Caco-2 (cell line): ENCODE results near the gene KHSRP. TPM values are rescaled to one million over a fixed set of nuclear protein-coding genes. Genes with fewer than 3 reads are reported as not detected.
A peak's percentile ranks its signal among the peaks of the same experiment; 100 is the strongest.

Source experiments
- BruUV-seq: library from RNA; stranded (reverse); fragments of 400-500 nt; replicated peaks from 2 replicates; lab custom pipeline; 2021; lab: Mats Ljungman, UMichigan
- CTCF ChIA-PET: fragments of 300-600 bp; sonication (Branson Sonifier 250); formaldehyde crosslinking; loops from one replicate; lab custom pipeline; 2022; ENCODE audit warnings: antibody characterized with exemption; lab: Charles Lee
- POLR2A ChIA-PET: fragments of 300-600 bp; sonication (Branson Sonifier 250); formaldehyde crosslinking; loops from one replicate; lab custom pipeline; 2022; ENCODE audit warnings: antibody characterized with exemption; lab: Charles Lee
- DNase-seq, 2 experiments: peaks; one replicate each; pipeline versions ENCODE4 v3.0.0 to v3.0.0-alpha.2; 2020 to 2022
- H3K27me3 ChIP-seq: replicated peaks from 2 replicates; pipeline ENCODE4 v1.6.0; 2011; ENCODE audit warnings: low read length; ENCODE audit not compliant: control insufficient read depth, insufficient read depth
- H3K36me3 ChIP-seq: 2 replicates; pipeline ENCODE4 v1.5.1; 2011; ENCODE audit warnings: low read length; ENCODE audit not compliant: control insufficient read depth, insufficient read depth
- H3K4me1 ChIP-seq: fragments of 250-450 bp; sonication (Bioruptor Pico); 2 replicates; pipeline ENCODE4 v1.5.1; 2020; ENCODE audit warnings: mild to moderate bottlenecking
- H3K4me3 ChIP-seq: 2 replicates; pipeline ENCODE4 v1.5.1; 2011; ENCODE audit warnings: low read depth, mild to moderate bottlenecking, control low read depth, low read length
- H3K9me3 ChIP-seq: fragments of 250-450 bp; sonication (Bioruptor Pico); 2 replicates; pipeline ENCODE4 v1.5.1; 2020; ENCODE audit warnings: mild to moderate bottlenecking, moderate library complexity
- H3K27ac Mint-ChIP-seq: one replicate; pipeline ENCODE4 v1.8.0; 2022; ENCODE audit warnings: mixed read lengths; ENCODE audit not compliant: unreplicated experiment
- H3K27me3 Mint-ChIP-seq: one replicate; pipeline ENCODE4 v1.8.0; 2022; ENCODE audit warnings: mixed read lengths; ENCODE audit not compliant: insufficient read depth, unreplicated experiment
- H3K36me3 Mint-ChIP-seq: one replicate; pipeline ENCODE4 v1.8.0; 2022; ENCODE audit warnings: mild to moderate bottlenecking, mixed read lengths; ENCODE audit not compliant: insufficient read depth, unreplicated experiment
- H3K4me1 Mint-ChIP-seq: one replicate; pipeline ENCODE4 v1.8.0; 2022; ENCODE audit warnings: low read depth, mixed read lengths; ENCODE audit not compliant: unreplicated experiment
- H3K4me3 Mint-ChIP-seq: one replicate; pipeline ENCODE4 v1.8.0; 2022; ENCODE audit warnings: mild to moderate bottlenecking, moderate library complexity, mixed read lengths; ENCODE audit not compliant: unreplicated experiment
- H3K9me3 Mint-ChIP-seq: one replicate; pipeline ENCODE4 v1.8.0; 2022; ENCODE audit warnings: mixed read lengths; ENCODE audit not compliant: unreplicated experiment
- intact Hi-C: fragments of 100-400 bp; cut with micrococcal nuclease; formaldehyde crosslinking; loops from one replicate; pipeline ENCODE4 v1.10.0; 2022; ENCODE audit not compliant: unreplicated experiment
- total RNA-seq: library from RNA; stranded (reverse); gene quantifications from 2 replicates; pipeline ENCODE4 v1.2.3, GENCODE V29; 2022
- TF ChIP-seq, protein P1 (sequence below), 2 experiments: fragments of 200-600 bp in 1 of 2; IDR thresholded peaks; 1 replicate in 1 of 2; 2 replicates in 1 of 2; pipeline versions ENCODE4 v1.5.1 to v1.8.0; 2011 to 2022; ENCODE audit warnings: antibody characterized with exemption in 1 of 2, control low read depth in 1 of 2, inconsistent platforms in 1 of 2, low read depth in 1 of 2, low read length in 1 of 2, mild to moderate bottlenecking in 1 of 2, moderate library complexity in 1 of 2; ENCODE audit not compliant: insufficient read depth in 1 of 2, severe bottlenecking in 1 of 2, unreplicated experiment in 1 of 2

KHSRP gene
- total RNA-seq, 1 experiment from 2014 or later = 610 TPM

DNA sequence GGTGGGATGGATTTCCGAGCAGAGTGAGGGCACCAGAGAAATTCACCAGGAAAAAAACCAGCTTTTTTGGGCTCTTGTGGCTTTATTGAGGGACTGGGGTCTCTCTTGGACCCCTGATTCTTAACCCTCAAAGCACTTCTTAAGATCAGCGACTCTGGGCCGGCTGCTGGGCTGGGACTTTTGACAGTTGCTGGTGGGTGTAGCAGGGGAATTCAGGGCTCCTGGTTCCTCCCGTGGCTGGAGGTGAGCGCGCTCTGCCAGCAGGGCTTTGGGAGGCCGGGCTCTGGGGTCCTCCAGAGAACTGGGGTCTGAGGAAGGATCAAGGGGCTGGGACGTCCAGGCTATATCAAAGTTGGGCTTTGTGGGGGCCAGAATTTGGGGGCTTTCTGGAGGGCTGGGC, 42.8 kb upstream of the KHSRP start:
- H3K9me3 Mint-ChIP-seq = no peaks in the 10 kb centered on the region
- TF ChIP-seq, protein P1, sequence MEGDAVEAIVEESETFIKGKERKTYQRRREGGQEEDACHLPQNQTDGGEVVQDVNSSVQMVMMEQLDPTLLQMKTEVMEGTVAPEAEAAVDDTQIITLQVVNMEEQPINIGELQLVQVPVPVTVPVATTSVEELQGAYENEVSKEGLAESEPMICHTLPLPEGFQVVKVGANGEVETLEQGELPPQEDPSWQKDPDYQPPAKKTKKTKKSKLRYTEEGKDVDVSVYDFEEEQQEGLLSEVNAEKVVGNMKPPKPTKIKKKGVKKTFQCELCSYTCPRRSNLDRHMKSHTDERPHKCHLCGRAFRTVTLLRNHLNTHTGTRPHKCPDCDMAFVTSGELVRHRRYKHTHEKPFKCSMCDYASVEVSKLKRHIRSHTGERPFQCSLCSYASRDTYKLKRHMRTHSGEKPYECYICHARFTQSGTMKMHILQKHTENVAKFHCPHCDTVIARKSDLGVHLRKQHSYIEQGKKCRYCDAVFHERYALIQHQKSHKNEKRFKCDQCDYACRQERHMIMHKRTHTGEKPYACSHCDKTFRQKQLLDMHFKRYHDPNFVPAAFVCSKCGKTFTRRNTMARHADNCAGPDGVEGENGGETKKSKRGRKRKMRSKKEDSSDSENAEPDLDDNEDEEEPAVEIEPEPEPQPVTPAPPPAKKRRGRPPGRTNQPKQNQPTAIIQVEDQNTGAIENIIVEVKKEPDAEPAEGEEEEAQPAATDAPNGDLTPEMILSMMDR (IDR thresholded peaks at IDR 0.05; ENCODE audit: insufficient read depth in 1 of 2, low read depth in 1 of 2, low read length in 1 of 2, severe bottlenecking in 1 of 2, unreplicated experiment in 1 of 2) = no peak
- no peaks in the 10 kb centered on the region for H3K27me3 Mint-ChIP-seq
- H3K36me3 Mint-ChIP-seq = peaks cover 57% of the 10 kb centered on the region
- H3K4me1 Mint-ChIP-seq = peaks cover 13% of the 10 kb centered on the region
- Histone ChIP-seq H3K27me3 (no peaks in the 10 kb centered on the region), H3K4me1 (no peaks in the 10 kb centered on the region), H3K4me3 (no peak overlapping the region), H3K36me3 (peaks cover 4% of the 10 kb centered on the region), H3K9me3 (no peaks in the 10 kb centered on the region)
- no TSS peak for BruUV-seq
- ChIA-PET CTCF (no interaction called here), POLR2A (interaction anchor here (1.5 kb wide), 1 partner anchor 9 kb away, joined by 6 read pairs; no protein-coding TSS in a partner anchor)
- DNase-seq = no peak
- intact Hi-C loops = no loop called here
- H3K27ac Mint-ChIP-seq = no peak overlapping the region
- no peak overlapping the region for H3K4me3 Mint-ChIP-seq

- Mint-ChIP-seq H3K27me3 (no peaks in the 10 kb centered on the region), H3K27ac (peak overlapping the region; percentile 95), H3K36me3 (peaks cover 57% of the 10 kb centered on the region), H3K4me1 (peaks cover 13% of the 10 kb centered on the region), H3K9me3 (no peaks in the 10 kb centered on the region), H3K4me3 (peak overlapping the region; percentile 24)
- DNase-seq = no peak
- ChIA-PET POLR2A (no interaction called here), CTCF (no interaction called here)
- intact Hi-C loops = no loop called here
- H3K36me3 ChIP-seq = peaks cover 4% of the 10 kb centered on the region
- no peak overlapping the region for H3K4me3 ChIP-seq
- TF ChIP-seq, protein P1 (IDR thresholded peaks at IDR 0.05; ENCODE audit: insufficient read depth in 1 of 2, low read depth in 1 of 2, low read length in 1 of 2, severe bottlenecking in 1 of 2, unreplicated experiment in 1 of 2) = no peak
- no peaks in the 10 kb centered on the region for H3K4me1 ChIP-seq
- no peaks in the 10 kb centered on the region for H3K27me3 ChIP-seq
- H3K9me3 ChIP-seq = no peaks in the 10 kb centered on the region
- BruUV-seq = no TSS peak
These were observed 42.1 kb upstream of the KHSRP start for GRCh38 chr19:6466526-6467248.

GRCh38 chr19:6465663-6466062, 41.1 kb upstream of the KHSRP start:
- BruUV-seq = no TSS peak
- no peak for DNase-seq
- no peaks in the 10 kb centered on the region for H3K27me3 ChIP-seq
- H3K4me1 ChIP-seq = no peaks in the 10 kb centered on the region
- peaks cover 4% of the 10 kb centered on the region for H3K36me3 ChIP-seq
- no peaks in the 10 kb centered on the region for H3K9me3 Mint-ChIP-seq
- no peaks in the 10 kb centered on the region for H3K27me3 Mint-ChIP-seq
- peak overlapping the region; percentile 92 for H3K4me3 ChIP-seq
- CTCF ChIA-PET = no interaction called here
- peaks cover 13% of the 10 kb centered on the region for H3K4me1 Mint-ChIP-seq
- no peak overlapping the region for H3K4me3 Mint-ChIP-seq
- peaks cover 57% of the 10 kb centered on the region for H3K36me3 Mint-ChIP-seq
- POLR2A ChIA-PET = interaction anchor here (1.2 kb wide), 1 partner anchor 11 kb away, joined by 4 read pairs; no protein-coding TSS in a partner anchor
- no peaks in the 10 kb centered on the region for H3K9me3 ChIP-seq
- TF ChIP-seq, protein P1 (IDR thresholded peaks at IDR 0.05; ENCODE audit: insufficient read depth in 1 of 2, low read depth in 1 of 2, low read length in 1 of 2, severe bottlenecking in 1 of 2, unreplicated experiment in 1 of 2) = no peak
- intact Hi-C loops = loop anchor here (2.0 kb wide), 1 partner anchor 41 kb away; the partner anchor contains the start of gene KHSRP
- peak overlapping the region; percentile 95 for H3K27ac Mint-ChIP-seq
